ENCODE data around the gene TMEM19.
A peak's percentile ranks its signal among the peaks of the same experiment; 100 is the strongest.
"Not testable (repeated sequence)": the region's sequence is repeated elsewhere in the genome, so short reads cannot be mapped to it uniquely, and the experiment has no call there.

TMEM19 gene

DNA sequence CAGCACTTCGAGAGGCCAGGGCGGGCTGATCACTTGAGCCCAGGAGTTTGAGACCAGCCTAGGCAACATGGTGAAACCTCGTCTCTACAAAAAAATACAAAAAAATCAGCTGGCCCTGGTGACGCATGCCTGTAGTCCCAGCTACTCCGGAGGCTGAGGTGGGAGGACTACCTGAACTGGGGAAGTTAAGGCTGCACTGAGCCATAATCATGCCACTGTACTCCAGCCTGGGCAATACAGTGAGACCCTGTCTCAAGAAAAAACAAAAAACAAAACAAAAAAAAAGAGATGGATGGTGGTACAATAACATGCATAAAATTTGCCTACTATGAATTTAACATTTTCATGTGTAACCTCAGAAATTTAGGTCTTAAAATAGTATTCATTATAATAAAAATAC is 19.6 kb upstream of the TMEM19 start:
- DNase-seq, result no peak

DNA sequence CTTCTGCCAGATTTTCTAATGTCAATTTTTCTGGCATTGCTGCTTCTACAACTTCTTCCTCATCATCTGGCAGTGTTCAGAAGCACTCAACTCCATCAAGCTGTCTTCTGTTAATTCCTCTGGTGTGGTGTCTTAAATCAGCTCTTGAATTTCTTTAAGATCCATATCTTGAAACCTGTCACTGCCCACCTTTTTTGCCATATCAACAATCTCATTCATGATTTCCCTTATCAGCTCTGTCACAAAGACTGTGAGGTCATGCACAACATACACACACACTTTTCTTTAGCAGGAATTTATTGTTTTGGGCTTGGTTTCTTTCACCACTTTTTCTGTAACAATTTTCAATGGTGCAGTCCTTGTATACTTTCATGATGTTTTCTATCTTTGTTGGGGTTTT is 14.6 kb upstream of the TMEM19 start:
- DNase-seq, result no peak

DNA sequence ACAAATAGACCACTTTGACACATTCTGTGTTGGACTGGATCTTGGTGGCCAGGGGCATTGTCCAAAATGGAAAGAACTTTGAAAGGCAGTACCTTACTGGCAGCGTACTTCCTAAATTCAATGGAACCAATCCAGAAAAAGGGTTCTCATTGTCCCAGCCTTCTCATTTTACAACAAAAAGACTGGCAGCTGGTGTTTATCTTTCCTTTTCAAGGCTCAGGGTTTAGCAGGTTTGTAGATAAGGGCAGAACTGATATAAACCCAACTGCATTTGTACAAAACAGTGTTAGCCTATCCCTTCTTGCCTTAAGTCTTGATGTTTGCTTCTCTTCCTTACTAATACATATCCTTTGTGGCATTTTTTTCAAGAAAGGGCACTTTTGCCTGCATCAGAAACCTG is 14.1 kb upstream of the TMEM19 start:
- DNase-seq, result no peak

DNA sequence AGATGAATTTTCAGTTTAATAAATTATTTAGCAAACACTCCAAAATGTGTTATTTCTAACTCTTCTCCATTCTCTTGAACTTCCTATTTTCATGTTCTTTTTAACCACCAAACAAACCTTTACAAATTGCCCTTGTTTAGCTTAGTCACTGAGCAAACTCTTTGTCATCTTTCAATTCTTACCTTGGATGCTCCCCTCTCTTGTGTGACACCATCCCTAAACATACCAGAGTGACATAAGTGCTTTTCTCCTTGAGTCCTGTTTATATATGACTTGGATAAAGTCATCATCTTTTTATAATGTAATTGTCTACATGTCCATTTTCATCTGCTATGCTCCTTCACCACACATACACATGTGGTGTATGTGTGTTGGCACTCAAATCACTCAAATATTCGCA is 3.4 kb upstream of the TMEM19 start:
- no peak for DNase-seq

DNA sequence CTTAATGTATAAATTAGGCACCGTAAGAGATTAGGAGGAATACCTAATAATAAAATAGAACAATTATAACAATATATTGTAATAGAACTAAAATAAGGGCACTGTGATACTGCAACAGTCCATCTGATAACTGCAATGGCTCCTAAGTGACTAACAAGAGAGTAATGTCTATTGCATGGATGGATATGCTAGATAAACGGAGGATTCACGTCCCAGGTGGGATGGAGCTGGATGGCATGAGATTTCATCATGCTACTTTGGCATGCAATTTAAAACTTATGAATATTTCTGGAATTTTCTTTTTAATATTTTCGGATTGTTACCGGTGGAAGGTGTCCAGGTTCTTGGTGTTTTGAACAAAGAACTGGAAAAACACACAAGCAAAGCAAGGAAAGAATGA is 2.2 kb upstream of the TMEM19 start:
- no peak for DNase-seq

DNA sequence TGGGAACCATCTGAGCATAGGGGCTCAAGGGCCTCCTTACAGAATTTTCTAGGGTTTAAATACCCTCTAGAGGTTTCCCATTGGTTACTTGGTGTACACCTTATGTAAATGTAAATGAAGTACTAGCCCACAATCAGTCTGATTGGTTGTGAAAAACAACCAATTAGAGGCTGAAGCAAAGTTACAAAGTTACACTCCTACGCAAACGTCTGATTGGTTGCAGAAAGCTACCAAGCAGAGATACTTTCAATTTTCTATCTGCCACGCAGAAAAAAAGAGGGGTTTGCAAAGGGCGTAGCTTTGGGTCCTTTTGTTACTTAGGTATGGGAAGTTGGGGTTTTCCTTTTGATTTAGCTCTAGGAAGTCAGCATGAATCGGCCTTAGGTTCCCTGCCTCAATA is 1.8 kb upstream of the TMEM19 start:
- no peak for DNase-seq

DNA sequence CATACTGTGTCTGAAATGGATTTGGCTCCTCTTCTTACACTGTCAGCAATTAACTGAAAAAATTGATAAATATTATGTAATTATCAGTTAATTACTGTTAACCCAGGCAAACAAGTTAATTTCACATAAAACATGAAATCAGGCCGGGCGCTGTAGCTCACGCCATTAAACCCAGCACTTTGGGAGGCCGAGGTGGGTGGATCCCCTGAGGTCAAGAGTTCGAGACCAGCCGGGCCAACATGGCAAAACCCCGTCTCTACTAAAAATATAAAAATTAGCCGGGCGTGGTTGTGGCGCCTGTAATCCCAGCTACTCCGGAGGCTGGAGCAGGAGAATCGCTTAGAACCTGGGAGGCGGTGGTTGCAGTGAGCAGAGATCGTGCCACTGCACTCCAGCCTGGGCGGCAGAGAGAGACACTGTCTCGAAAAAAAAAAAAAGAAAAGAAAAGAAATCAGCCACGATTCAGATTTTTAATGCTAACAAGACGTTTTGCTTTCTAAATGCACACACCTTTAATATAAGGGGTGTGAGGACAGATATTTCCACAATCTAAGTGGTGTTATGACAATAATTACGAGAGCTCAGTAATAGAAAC is 473 bp upstream of the TMEM19 start:
- DNase-seq, result no peak

DNA sequence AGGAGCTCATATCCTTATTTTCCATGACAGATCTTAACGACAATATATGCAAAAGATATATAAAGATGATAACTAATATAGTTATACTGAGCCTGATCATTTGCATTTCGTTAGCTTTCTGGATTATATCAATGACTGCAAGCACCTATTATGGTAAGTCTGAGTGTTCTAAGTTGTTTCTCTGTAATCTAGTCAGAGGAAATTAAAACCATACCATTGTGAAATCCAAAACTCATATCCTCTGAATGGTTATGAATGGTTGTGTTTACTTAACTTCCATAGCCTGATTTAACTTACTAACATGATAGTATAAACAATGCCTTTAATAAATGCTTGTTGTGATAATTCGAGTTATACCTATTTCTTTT is 760 bp downstream of the TMEM19 start:
- DNase-seq, result no peak

DNA sequence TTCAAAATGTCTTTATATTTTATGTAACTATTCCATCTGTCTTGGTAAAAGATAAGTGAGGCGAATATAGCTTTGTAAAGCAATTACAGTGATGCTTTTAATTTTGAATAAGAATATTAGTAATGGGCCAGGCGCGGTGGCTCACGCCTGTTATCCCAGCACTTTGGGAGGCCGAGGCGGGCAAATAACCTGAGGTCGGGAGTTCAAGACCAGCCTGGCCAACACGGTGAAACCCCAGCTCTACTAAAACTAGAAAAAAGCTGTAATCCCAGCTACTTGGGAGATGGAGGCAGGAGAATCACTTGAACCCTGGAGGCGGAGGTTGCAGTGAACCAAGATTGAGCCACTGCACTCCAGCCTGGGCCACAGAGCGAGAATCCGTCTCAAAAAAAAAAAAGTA is 1.3 kb downstream of the TMEM19 start:
- not testable (repeated sequence) for DNase-seq

DNA sequence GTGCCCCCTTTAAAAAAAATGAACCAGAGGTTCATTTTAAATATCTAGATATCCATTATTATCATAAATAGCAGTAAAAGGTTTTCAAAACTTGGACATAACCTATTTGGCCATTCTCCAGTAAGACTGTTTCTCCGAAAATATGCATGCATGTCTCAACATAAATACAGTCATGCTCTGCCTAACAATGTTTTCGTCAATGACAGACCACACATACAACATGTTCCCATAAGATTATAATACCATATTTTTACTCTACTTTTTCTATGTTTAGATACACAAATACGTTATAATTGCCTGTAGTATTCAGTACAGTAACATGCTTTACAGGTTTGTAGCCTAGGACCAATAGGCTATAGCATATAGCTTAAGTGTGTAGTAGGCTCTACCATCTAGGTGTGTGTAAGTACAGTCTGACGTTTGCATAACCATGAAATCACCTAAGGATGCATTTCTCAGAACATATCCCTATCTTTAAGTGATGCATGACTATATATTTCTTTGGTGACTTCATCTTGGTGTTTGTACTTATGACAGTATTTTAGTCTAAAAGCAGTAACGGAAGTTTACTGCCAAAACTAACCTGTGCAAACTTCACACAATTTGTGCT is 3.2 kb downstream of the TMEM19 start:
- DNase-seq, result no peak

DNA sequence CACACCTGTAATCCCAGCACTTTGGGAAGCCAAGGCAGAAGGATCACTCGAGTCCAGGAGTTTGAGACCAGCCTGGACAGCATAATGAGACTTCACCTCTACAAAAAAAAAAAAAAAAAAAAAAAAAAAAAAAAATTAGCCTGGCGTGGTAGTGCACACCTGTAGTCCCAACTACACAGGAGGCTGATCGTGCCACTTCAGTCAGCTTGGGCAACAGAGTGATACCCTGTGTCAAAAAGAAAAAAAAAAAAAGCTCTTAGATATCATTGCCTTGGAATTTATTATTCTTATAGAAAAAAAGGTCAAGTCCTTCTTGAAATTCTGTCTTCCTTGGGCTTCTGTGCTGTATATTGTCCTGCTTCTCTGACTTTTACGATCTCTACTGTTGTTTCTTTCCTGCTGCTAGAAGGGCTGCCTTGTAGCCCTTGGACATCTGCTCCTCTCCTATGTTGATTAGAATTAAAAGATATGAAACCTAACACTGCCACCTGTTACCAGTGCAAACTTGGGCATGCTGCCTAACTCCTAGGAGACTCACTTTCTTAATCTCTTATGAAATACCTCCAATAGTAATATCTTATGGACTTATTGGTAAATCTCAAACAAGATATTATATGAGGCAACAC is 5.7 kb downstream of the TMEM19 start:
- DNase-seq, result no peak

DNA sequence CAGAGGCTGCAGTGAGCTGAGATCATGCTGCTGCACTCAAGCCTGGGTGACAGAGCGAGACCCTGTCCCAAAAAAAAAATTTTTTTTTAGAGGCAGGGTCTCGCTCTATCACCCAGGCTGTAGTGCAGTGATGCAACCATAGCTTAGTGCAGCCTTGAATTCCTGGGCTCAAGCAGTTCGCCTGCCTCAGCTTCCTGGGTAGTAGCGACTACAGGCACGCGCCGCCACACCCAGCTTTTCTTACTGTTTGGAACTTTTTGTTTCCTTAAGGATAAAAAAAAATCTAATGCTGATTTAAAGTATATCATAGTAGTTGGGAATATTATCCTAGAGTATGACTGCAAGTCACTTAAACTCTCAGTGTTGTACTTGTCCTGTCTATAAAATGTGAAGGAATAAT is 7.2 kb downstream of the TMEM19 start:
- DNase-seq, result no peak

DNA sequence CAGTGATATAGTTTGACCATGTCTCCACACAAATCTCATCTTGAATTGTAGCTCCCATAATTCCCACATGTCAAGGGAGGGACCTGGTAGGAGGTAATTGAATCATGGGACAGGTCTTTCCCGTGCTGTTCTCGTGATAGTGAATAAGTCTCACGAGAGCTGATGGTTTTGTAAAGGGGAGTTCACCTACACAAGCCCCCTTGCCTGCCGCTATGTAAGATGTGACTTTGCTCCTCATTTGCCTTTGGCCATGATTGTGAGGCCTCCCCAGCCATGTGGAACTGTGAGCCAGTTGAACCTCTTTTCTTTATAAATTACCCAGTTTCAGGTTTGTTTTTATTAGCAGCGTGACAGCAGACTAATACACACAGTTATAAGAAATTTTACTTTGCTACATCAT is 7.8 kb downstream of the TMEM19 start:
- not testable (repeated sequence) for DNase-seq

DNA sequence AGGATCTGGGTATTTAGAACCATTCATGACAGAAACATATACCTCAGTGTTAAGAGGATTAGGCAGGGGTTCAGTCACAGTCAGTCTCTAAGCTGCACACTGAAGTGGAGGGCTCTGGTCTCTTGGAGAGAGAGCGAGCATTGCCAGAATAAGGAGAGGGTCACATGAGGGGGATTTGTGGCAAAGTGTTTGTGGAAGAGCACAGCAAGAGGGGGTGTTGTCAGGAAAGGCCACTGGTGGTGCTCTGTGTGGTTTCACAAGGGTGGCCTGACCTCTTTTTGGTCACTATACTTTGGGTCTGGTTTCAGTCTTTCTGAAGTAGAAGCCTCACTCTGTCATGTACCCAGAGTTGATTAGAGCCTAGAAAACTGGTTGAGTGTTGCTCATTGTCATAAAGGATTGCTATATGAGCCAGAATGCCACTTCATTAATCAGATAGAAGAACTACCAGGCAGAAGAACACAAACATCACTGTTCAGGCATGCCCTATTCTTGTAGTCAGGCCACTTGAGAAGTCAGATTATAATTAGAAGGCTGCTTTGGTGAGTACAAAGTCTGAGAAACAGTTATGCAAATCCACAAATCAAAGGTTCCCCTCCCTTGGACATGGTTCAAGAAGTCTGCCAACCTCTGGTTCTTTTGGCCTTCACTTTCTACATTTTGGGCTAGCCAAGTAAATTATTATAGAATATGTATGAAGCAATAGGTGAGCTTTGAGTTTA is 8.4 kb downstream of the TMEM19 start:
- DNase-seq, result no peak

DNA sequence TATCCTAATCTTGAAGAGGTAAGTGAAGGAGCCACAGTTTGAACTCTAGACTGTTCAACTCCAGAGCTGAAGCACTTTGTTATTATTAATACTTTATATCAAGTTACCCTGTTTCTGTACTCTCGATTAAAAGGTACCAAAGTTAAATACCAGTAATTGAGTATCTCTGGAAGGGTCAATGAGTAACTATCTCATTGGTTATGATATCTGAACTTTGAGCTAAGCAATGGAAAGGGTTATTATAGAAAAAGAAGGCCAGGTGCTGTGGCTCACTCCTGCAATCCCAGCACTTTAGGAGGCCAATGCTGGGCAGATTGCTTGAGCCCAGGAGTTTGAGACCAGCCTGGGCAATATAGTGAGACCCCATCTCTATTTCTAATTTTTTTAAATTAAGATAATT is 9.9 kb downstream of the TMEM19 start:
- DNase-seq, result no peak

DNA sequence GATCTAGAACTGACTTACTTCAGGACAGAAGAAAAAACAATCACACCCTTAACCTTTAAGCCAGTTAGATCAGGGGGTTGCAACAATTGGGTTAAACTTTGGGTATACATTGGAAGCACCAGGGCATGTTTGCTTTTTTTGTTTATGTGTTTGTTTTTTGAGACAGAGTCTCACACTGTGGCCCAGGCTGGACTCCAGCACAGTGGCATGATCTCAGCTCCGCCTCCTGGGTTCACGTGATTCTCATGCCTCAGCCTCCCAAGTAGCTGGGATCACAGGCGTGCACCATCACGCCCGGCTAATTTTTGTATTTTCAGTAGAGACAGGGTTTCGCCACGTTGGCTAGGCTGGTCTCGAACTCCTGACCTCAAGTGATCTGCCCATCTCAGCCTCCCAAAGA is 16.3 kb downstream of the TMEM19 start:
- not testable (repeated sequence) for DNase-seq

DNA sequence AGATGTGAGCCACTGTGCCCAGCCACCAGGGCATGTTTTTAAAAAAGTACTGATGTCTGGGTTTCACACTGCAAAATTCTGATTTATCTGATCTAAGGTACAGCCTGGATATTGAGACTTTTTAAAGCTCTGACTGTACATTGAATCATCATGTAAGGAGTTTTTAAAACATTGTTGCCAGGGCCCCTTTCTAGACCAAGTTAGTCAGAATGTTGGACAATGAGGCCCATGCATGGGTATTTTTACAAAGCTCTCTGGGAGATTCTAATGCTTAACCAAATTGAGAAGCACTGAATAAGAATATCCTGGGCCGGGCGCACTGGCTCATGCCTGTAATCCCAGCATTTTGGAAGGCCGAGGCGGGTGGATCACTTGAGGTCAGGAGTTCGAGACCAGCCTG is 16.7 kb downstream of the TMEM19 start:
- no peak for DNase-seq

DNA sequence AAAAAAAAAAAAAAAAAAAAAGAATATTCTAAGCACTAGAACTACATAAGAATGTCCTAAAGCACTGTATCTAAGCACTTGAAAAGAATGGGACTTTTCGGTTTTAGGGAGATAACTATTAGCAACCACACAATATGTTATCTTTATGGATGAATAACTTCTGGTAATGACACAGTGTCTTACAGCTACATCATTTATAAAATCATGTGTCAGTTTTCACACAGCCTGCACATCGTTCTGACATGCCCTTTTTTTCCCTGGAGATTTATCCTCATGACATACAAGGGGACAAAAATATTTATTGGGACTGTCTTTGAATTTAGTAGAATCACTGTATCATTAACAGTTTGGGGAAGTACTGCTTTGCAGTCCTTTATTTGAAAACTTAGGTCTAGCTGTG is 17.3 kb downstream of the TMEM19 start:
- DNase-seq, result no peak

DNA sequence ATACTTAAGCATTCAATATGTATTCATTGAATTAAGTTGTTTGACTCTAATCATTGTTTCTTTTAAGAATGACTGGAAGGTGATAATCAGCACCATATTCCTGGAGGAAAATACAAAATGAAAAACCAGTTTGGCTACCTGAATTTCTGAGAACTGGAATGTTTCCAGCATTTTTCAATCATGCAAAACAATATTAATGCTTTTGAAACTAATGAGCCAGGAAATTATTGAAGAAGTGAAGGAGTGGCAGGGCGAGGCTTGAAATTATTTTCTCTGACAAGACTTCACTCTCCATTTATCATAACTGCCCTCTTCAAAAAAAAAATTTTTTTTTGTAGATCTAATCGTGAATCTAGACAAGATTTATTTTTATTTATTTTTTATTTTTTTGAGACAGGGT is 19.0 kb downstream of the TMEM19 start:
- DNase-seq, result no peak

DNA sequence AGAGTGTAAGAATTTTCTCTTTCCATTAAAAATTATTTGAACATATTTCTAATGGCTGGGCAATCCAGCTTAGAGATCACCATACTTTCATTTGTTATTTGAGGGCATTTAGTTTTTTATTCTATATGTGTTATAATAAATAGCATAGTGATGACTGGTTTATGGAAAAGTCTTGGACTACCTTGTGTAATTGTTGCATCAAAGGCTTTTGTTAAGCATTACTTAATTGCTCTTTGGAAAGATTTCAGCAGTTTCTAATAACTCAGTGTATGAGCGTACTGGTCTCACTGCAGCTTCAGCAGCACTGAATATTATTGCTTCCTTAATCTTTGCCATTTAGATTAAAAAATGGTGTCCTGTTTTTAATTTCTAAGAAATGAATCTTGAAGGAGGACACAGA is 22.8 kb downstream of the TMEM19 start:
- no peak for DNase-seq

DNA sequence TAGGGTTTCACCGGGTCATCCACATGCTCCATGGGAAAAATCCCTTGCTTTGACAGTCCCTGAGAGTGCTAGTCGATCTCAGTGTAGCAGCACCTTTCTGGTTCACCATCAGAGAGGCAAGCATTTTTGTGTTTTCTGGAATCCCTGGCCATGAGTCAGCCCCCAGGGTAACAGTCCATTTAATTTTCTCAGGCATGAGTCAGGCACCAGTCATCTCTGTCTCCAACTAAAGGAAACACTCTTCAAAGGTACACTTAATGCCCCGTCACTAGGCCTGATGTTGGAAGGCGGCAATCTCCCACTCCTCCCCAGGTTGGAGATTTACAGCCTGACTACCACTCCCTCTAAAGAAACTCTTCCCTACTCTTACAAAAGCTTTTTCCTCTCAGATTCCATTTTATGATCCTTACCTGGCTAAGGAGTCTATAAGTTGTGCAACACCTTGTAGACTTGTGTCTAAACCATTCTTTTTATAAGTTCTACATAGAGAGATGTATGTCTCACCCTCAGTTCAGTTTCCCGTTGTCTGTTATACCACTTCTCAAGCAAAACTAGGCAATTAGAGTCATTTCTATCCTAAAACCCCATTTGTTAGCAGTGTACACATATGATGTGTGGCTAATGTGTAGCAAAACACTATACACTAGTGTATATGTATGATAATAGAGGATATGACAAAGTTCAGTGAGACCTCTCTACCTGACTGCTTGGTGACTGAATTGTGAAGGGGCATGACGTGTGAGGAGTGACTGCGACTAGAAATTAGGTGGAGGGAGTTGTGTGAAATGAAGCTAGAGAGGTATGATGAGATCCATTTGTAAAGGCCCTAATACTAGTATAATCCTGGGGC is 24.6 kb downstream of the TMEM19 start:
- DNase-seq, result peak; percentile 98

DNA sequence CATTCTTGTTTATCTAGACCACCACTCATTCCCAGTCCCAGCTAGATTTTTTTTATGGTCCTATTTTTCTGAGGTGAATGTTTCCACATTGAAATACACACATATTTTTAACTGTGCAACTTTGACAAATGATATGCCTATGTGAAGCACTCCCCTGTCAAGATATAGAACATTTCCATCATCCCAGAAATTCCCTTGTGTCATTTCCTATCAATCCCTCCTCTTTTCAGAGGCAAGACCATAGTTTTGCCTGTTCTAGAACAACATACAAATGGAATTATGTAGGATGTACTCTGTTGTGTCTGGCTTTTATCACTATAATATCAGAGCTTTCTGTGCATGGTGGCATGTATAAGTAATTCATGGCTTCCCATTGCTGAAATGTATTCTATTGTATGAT is 32.7 kb downstream of the TMEM19 start:
- DNase-seq, result no peak

DNA sequence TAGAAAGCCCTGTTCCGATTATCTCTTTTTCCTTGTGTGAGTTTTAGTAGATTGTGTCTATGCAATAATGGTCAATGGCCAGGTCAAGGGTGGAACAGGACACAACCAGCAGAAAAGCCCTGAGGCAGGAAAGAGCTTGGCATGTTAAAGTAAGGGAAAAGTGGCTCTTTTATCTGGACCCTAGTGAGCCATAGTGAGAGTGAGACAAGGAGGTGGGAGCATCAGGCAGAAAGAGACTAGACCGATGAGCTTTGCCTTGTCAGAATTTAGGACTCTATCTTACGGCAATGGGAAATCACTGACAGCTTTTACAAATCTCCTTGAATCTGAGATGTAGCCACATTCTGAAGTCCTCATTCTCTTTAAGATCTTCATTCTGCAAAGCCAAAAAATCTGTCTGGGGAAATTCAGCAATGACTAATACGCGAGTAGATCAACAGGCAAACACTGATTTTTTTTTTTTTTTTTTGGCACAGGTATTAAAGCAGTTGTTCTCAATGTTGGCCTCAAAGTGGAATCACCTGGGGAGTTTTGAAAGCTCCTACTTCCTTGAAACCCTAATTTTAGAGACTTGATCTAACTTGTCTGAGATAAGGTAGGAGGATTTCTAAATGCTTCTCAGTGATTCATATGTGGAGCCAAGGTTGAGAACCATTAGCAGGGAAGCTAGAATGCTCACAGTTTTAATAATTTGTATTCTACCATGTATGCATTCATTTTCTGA is 33.9 kb downstream of the TMEM19 start:
- no peak for DNase-seq
